Activated naive CD8-positive, alpha-beta T cell treated with anti-CD3 and anti-CD28 coated beads, Interleukin-2, amount 50 U/mL, for 24 hours (primary cell): ENCODE measurements around the gene ALDH1A3.

Source experiments
- ATAC-seq: fragments of 150-1000 bp; cut with Tn5 transposase; one replicate; pipeline ENCODE4 v1.10.0; 2021
- DNase-seq: peaks from one replicate; pipeline ENCODE4 v3.0.0; 2021
- H3K27ac Mint-ChIP-seq: one replicate; pipeline ENCODE4 v1.8.0; 2021; ENCODE audit warnings: mild to moderate bottlenecking, mixed read lengths
- H3K27me3 Mint-ChIP-seq: one replicate; pipeline ENCODE4 v1.8.0; 2021; ENCODE audit warnings: mixed read lengths
- H3K36me3 Mint-ChIP-seq: one replicate; pipeline ENCODE4 v1.8.0; 2021; ENCODE audit warnings: low read depth, mixed read lengths
- H3K4me1 Mint-ChIP-seq: one replicate; pipeline ENCODE4 v1.8.0; 2021; ENCODE audit warnings: mixed read lengths
- H3K4me3 Mint-ChIP-seq: one replicate; pipeline ENCODE4 v1.8.0; 2021; ENCODE audit warnings: mild to moderate bottlenecking, moderate library complexity, mixed read lengths
- H3K9me3 Mint-ChIP-seq: one replicate; pipeline ENCODE4 v1.8.0; 2021; ENCODE audit warnings: mixed read lengths

ALDH1A3 gene

GRCh38 chr15:100900136-100900794, 20.6 kb downstream of the ALDH1A3 start:
- ATAC-seq, result no peak
- no peak overlapping the region for H3K4me3 Mint-ChIP-seq

DNA sequence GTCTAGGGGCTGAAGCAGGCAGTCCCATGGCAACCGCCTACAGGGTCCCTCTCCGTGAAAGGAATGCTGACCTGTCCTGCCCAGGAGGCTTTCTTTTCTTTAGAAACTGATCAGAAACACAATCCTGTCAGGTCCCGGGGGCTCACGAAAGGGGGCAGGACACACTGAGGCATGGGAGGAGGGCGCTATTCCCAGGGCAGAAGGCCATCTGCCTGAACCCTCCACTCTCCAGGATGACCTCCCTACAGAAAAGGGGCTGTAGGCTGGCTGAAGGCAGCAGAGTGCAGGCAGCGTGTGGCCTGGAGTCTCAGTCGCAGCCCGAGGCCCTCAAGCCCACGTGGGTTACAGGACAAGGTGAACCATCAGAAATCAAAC, 21.2 kb downstream of the ALDH1A3 start:
- peaks cover 2% of the 10 kb centered on the region for H3K4me1 Mint-ChIP-seq
- peaks cover 4% of the 10 kb centered on the region for H3K27me3 Mint-ChIP-seq
- no peak overlapping the region for H3K27ac Mint-ChIP-seq
- H3K9me3 Mint-ChIP-seq, result no peaks in the 10 kb centered on the region
- no peak overlapping the region for H3K4me3 Mint-ChIP-seq
- H3K36me3 Mint-ChIP-seq, result no peaks in the 10 kb centered on the region
- ATAC-seq, result no peak
- no peak for DNase-seq

More at GRCh38 chr15:100900136-100900794, 20.6 kb downstream of the ALDH1A3 start:
- DNase-seq, result no peak
- H3K4me1 Mint-ChIP-seq, result peaks cover 2% of the 10 kb centered on the region
- no peaks in the 10 kb centered on the region for H3K9me3 Mint-ChIP-seq
- no peaks in the 10 kb centered on the region for H3K36me3 Mint-ChIP-seq
- H3K27ac Mint-ChIP-seq, result no peak overlapping the region
- peaks cover 4% of the 10 kb centered on the region for H3K27me3 Mint-ChIP-seq

DNA sequence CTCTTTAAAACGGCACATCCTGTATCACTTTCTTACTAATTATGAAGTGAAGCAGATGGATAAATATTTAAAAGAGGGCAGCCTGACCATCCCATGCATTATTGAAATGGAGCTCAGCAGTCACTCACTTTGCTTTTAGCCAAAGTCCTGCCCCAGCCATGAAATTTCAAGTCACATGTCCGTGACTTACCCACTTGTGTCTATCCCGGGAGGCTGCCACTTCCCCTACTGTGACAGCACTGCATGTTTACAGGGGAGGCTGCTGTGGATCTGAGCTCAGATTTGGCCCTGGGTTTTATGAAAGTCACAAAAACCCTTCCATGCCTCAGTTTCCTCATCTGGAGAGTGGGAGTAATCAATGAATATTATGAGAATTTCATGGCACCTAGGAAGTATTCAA, 21.7 kb downstream of the ALDH1A3 start:
- DNase-seq (no peak), ATAC-seq (no peak)
- no peaks in the 10 kb centered on the region for H3K9me3 Mint-ChIP-seq
- peaks cover 4% of the 10 kb centered on the region for H3K27me3 Mint-ChIP-seq
- H3K4me3 Mint-ChIP-seq, result no peak overlapping the region
- peaks cover 2% of the 10 kb centered on the region for H3K4me1 Mint-ChIP-seq
- no peaks in the 10 kb centered on the region for H3K36me3 Mint-ChIP-seq
- no peak overlapping the region for H3K27ac Mint-ChIP-seq

DNA sequence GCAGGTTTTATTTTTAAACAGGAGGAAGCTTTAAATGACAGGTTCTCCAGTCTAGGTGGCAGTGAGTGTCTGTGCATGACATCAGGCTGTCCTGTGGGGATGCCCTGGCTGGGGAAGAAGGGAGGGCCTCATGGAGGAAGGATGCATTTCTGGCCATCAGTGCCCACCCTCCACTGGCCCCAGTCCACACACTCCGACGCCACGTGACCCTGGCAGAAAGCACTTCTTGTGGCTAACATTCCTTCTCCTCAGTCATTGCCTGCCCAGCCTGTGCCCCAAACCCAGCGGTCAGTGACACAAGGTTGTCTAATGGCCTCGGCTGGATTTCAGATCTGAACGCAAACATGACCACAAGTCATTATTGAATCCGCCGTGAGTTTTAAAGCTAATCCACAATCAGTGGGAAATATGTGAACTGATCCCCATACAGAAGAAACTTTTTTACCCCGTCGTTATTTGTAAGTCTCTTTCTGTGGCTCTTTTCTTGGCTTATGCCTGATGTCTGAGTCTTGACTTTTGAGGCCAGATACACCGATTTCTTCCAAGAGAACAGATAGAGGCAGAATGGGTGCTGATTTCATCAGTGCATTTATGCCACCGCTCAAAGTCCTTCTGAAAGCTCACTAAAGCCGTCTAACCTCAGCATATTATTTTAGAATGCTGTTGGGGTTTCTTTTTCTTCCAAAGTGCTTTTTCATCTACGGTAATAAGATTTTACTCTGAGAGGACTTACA, 22.2 kb downstream of the ALDH1A3 start:
- no peaks in the 10 kb centered on the region for H3K36me3 Mint-ChIP-seq
- H3K4me3 Mint-ChIP-seq, result no peak overlapping the region
- no peak for ATAC-seq
- no peak overlapping the region for H3K27ac Mint-ChIP-seq
- no peak for DNase-seq
- H3K27me3 Mint-ChIP-seq, result peaks cover 4% of the 10 kb centered on the region
- peaks cover 2% of the 10 kb centered on the region for H3K4me1 Mint-ChIP-seq
- H3K9me3 Mint-ChIP-seq, result no peaks in the 10 kb centered on the region

- H3K27ac Mint-ChIP-seq, result no peak overlapping the region
- no peak overlapping the region for H3K4me3 Mint-ChIP-seq
- peaks cover 2% of the 10 kb centered on the region for H3K4me1 Mint-ChIP-seq
- no peaks in the 10 kb centered on the region for H3K36me3 Mint-ChIP-seq
- ATAC-seq (no peak), DNase-seq (no peak)
- H3K27me3 Mint-ChIP-seq, result peaks cover 4% of the 10 kb centered on the region
- H3K9me3 Mint-ChIP-seq, result no peaks in the 10 kb centered on the region
These were observed 23.0 kb downstream of the ALDH1A3 start for GRCh38 chr15:100902436-100903167.

- ATAC-seq (no peak), DNase-seq (no peak)
- Mint-ChIP-seq H3K27ac (no peak overlapping the region), H3K36me3 (no peaks in the 10 kb centered on the region), H3K9me3 (no peaks in the 10 kb centered on the region), H3K27me3 (peaks cover 4% of the 10 kb centered on the region), H3K4me1 (peaks cover 2% of the 10 kb centered on the region), H3K4me3 (no peak overlapping the region)
These were observed 23.5 kb downstream of the ALDH1A3 start for GRCh38 chr15:100903168-100903554.

GRCh38 chr15:100905850-100906249, 26.2 kb downstream of the ALDH1A3 start:
- no peaks in the 10 kb centered on the region for H3K36me3 Mint-ChIP-seq
- H3K27me3 Mint-ChIP-seq, result no peaks in the 10 kb centered on the region
- no peak overlapping the region for H3K27ac Mint-ChIP-seq
- ATAC-seq (no peak), DNase-seq (no peak)
- H3K4me3 Mint-ChIP-seq, result no peak overlapping the region
- no peaks in the 10 kb centered on the region for H3K9me3 Mint-ChIP-seq
- peaks cover 2% of the 10 kb centered on the region for H3K4me1 Mint-ChIP-seq

GRCh38 chr15:100908466-100908865, 28.8 kb downstream of the ALDH1A3 start:
- H3K9me3 Mint-ChIP-seq, result no peaks in the 10 kb centered on the region
- DNase-seq, result no peak
- no peak overlapping the region for H3K4me3 Mint-ChIP-seq
- ATAC-seq, result no peak
- no peak overlapping the region for H3K27ac Mint-ChIP-seq
- no peaks in the 10 kb centered on the region for H3K36me3 Mint-ChIP-seq
- H3K4me1 Mint-ChIP-seq, result no peaks in the 10 kb centered on the region
- H3K27me3 Mint-ChIP-seq, result peaks cover 4% of the 10 kb centered on the region

DNA sequence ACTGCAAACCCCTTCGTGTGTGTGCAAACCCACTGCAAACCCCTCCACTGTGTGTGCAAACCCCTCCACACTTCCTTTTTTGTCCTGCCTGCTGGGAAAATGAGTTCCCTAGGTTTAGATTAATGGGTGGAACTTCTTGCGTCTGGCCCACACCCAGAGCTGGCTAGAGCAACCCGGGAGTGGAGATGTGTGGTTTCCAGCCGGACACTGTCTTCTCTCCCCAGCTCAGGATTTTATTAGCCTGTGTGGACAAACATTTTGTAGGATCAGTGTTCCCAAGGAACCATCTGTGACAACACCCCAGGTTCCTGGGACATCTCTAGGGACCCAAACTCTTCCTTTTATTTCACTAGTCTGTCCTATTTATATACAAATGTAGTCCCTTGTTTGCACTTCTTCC, 29.9 kb downstream of the ALDH1A3 start:
- no peak overlapping the region for H3K27ac Mint-ChIP-seq
- no peak for DNase-seq
- no peak overlapping the region for H3K4me3 Mint-ChIP-seq
- no peaks in the 10 kb centered on the region for H3K9me3 Mint-ChIP-seq
- peaks cover 5% of the 10 kb centered on the region for H3K27me3 Mint-ChIP-seq
- H3K4me1 Mint-ChIP-seq, result no peaks in the 10 kb centered on the region
- ATAC-seq, result no peak
- no peaks in the 10 kb centered on the region for H3K36me3 Mint-ChIP-seq

- DNase-seq, result no peak
- H3K4me1 Mint-ChIP-seq, result no peaks in the 10 kb centered on the region
- ATAC-seq, result no peak
- H3K4me3 Mint-ChIP-seq, result no peak overlapping the region
- H3K27ac Mint-ChIP-seq, result no peak overlapping the region
- H3K36me3 Mint-ChIP-seq, result no peaks in the 10 kb centered on the region
- no peaks in the 10 kb centered on the region for H3K9me3 Mint-ChIP-seq
- H3K27me3 Mint-ChIP-seq, result peaks cover 5% of the 10 kb centered on the region
These were observed 30.6 kb downstream of the ALDH1A3 start for GRCh38 chr15:100909989-100910955.

GRCh38 chr15:100911086-100911485, 31.5 kb downstream of the ALDH1A3 start:
- H3K9me3 Mint-ChIP-seq, result no peaks in the 10 kb centered on the region
- DNase-seq, result no peak
- peaks cover 5% of the 10 kb centered on the region for H3K27me3 Mint-ChIP-seq
- H3K27ac Mint-ChIP-seq, result no peak overlapping the region
- no peak for ATAC-seq
- no peaks in the 10 kb centered on the region for H3K36me3 Mint-ChIP-seq
- H3K4me1 Mint-ChIP-seq, result no peaks in the 10 kb centered on the region
- H3K4me3 Mint-ChIP-seq, result no peak overlapping the region

- H3K27me3 Mint-ChIP-seq, result peaks cover 25% of the 10 kb centered on the region
- DNase-seq (no peak), ATAC-seq (no peak)
- H3K4me3 Mint-ChIP-seq, result no peak overlapping the region
- no peaks in the 10 kb centered on the region for H3K9me3 Mint-ChIP-seq
- no peak overlapping the region for H3K27ac Mint-ChIP-seq
- no peaks in the 10 kb centered on the region for H3K36me3 Mint-ChIP-seq
- H3K4me1 Mint-ChIP-seq, result peaks cover 5% of the 10 kb centered on the region
These were observed 34.3 kb downstream of the ALDH1A3 start for GRCh38 chr15:100913961-100914360.

DNA sequence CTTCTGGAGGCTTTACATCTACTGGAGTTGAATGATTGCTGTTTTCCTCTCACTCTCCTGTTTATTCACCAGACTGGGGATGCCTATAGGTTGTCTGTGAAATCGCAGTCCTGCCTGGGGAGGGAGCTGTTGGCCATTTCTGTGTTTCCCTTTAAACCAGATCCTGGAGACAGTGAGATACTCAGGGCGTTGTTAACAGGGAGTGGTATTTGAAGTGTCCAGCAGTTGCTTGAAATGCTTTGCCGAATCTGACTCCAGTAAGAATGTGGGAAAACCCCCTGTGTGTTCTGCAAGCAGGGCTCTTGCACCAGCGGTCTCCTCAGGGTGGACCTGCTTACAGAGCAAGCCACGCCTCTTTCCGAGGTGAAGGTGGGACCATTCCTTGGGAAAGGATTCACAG, 35.2 kb downstream of the ALDH1A3 start:
- Mint-ChIP-seq H3K4me1 (peaks cover 6% of the 10 kb centered on the region), H3K36me3 (no peaks in the 10 kb centered on the region), H3K27ac (no peak overlapping the region), H3K4me3 (no peak overlapping the region), H3K27me3 (peaks cover 26% of the 10 kb centered on the region), H3K9me3 (no peaks in the 10 kb centered on the region)
- ATAC-seq, result no peak
- DNase-seq, result no peak

DNA sequence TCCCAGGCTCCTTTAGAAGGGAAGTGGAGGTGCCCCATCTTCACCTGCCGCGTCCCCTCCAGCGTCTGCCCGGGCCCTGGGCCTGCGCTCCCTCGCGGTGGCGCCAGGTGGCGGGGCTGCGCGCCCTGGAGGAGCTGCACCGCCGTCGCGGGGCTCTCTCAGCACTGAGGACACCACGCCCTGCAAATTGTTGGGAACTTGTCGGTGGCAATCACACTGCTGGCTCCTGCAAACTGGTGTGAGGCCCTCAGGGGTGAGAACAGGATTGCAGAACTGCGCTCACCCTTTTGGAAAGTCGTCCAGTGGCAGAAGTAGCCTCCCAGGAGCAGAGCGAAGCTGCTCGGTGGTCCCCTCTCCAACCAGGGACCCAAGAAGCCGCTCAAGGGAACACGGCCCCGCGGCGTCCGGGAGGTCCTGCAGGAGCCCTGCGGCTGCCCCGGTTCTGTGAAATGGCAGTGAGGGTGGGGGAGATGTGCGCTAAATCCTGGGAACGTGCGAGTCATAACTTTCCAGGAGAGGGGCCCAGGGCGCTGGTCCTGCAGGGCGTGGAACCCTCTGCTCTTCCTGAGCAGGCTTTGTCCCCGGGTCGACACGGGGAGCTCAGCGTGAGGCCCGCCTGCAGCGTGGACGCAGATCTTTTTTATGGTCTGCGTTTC, 38.5 kb downstream of the ALDH1A3 start:
- Mint-ChIP-seq H3K36me3 (no peaks in the 10 kb centered on the region), H3K27ac (no peak overlapping the region), H3K27me3 (peaks cover 43% of the 10 kb centered on the region), H3K4me1 (peaks cover 26% of the 10 kb centered on the region), H3K4me3 (peak overlapping the region; percentile 78), H3K9me3 (no peaks in the 10 kb centered on the region)
- ATAC-seq (peak; percentile 92), DNase-seq (peak; percentile 80)
